HCT116 (cell line): Measurements from ENCODE around the gene NUAK2. TPM values are rescaled to one million over a fixed set of nuclear protein-coding genes. Genes with fewer than 3 reads are reported as not detected.

Experiments used
- ATAC-seq: fragments of 200-7000 bp; cut with Tn5 transposase; 2 replicates; pipeline ENCODE4 v1.9.1; 2020; ENCODE audit warnings: mild to moderate bottlenecking, moderate library complexity
- BruUV-seq: library from RNA; stranded (reverse); fragments of 400-500 nt; replicated peaks from 2 replicates; lab custom pipeline; 2021; lab: Mats Ljungman, UMichigan
- CTCF ChIA-PET: fragments of 300-600 bp; sonication (Branson Sonifier 250); formaldehyde crosslinking; loops from one replicate; lab custom pipeline; 2021; ENCODE audit warnings: antibody characterized with exemption; lab: Charles Lee
- POLR2A ChIA-PET: fragments of 300-600, 350-600 bp; sonication (Branson Sonifier 250); formaldehyde crosslinking; loops from one replicate; lab custom pipeline; 2021; ENCODE audit warnings: antibody characterized with exemption; lab: Charles Lee
- RAD21 ChIA-PET, 2 experiments: fragments of 300-600 bp; sonication (Branson Sonifier 250); formaldehyde crosslinking; loops; one replicate each; lab custom pipeline; 2023; ENCODE audit warnings: low total read pairs in 2 of 2; ENCODE audit not compliant: uncharacterized antibody in 2 of 2, unreplicated experiment in 2 of 2, low non-redundant PET in 1 of 2; lab: Charles Lee
- DNase-seq: peaks from one replicate; pipeline ENCODE4 v3.0.0-alpha.2; 2010; ENCODE audit warnings: low read depth, low spot score
- H2AFZ ChIP-seq: fragments of 200-600 bp; shearing (Covaris generic), sonication (generic); 2 replicates; pipeline ENCODE4 v1.6.1; 2017; ENCODE audit warnings: low read depth, mixed run types, mixed read lengths, antibody characterized with exemption, low read length; ENCODE audit not compliant: poor library complexity, severe bottlenecking
- H3K27ac ChIP-seq: 2 replicates; pipeline ENCODE4 v1.5.1; 2012; ENCODE audit warnings: low read depth, low read length
- H3K27me3 ChIP-seq: fragments of 200-600 bp; sonication (generic); 2 replicates; pipeline ENCODE4 v1.6.1; 2016; ENCODE audit warnings: mixed run types, low read length, mixed read lengths; ENCODE audit not compliant: insufficient read depth
- H3K36me3 ChIP-seq, 2 experiments: fragments of 200-500 bp in 1 of 2; fragments of 200-600 bp in 1 of 2; sonication (Bioruptor generic) in 1 of 2; sonication (generic) in 1 of 2; 2 replicates each; pipeline versions ENCODE4 v1.5.1 to v1.6.1; 2014 to 2016; ENCODE audit warnings: low read length in 2 of 2, inconsistent platforms in 1 of 2, mixed read lengths in 1 of 2, mixed run types in 1 of 2; ENCODE audit not compliant: insufficient read depth in 2 of 2, control insufficient read depth in 1 of 2
- H3K4me1 ChIP-seq, 2 experiments: fragments of 200-600 bp in 1 of 2; sonication (generic) in 1 of 2; 2 replicates each; pipeline versions ENCODE4 v1.5.1 to v1.6.1; 2012 to 2017; ENCODE audit warnings: low read length in 2 of 2, inconsistent platforms in 1 of 2, mild to moderate bottlenecking in 1 of 2, mixed read lengths in 1 of 2, mixed run types in 1 of 2, moderate library complexity in 1 of 2; ENCODE audit not compliant: insufficient read depth in 2 of 2, control insufficient read depth in 1 of 2
- H3K4me2 ChIP-seq: fragments of 200-600 bp; sonication (generic); 2 replicates; pipeline ENCODE4 v1.6.1; 2017; ENCODE audit warnings: mixed run types, low read length, mixed read lengths
- H3K4me3 ChIP-seq, 2 experiments: fragments of 200-600 bp in 1 of 2; sonication (generic) in 1 of 2; replicated peaks in 1 of 2; 2 replicates each; pipeline ENCODE4 v1.5.1; 2011 to 2016; ENCODE audit warnings: low read length in 2 of 2, control low read depth in 1 of 2, low read depth in 1 of 2, mild to moderate bottlenecking in 1 of 2, mixed read lengths in 1 of 2, mixed run types in 1 of 2
- H3K79me2 ChIP-seq: fragments of 200-600 bp; sonication (generic); 2 replicates; pipeline ENCODE4 v1.6.1; 2017; ENCODE audit warnings: mild to moderate bottlenecking, mixed run types, low read length, moderate library complexity, mixed read lengths; ENCODE audit not compliant: insufficient read depth
- H3K9ac ChIP-seq: fragments of 200-600 bp; sonication (generic); 2 replicates; pipeline ENCODE4 v1.6.1; 2016; ENCODE audit warnings: low read length, mixed read lengths
- H3K9me2 ChIP-seq: fragments of 200-600 bp; sonication (generic), shearing (Covaris generic); 2 replicates; pipeline ENCODE4 v1.6.1; 2017; ENCODE audit warnings: mixed run types, mild to moderate bottlenecking, moderate library complexity; ENCODE audit not compliant: insufficient read depth
- H3K9me3 ChIP-seq, 2 experiments: fragments of 200-500 bp in 1 of 2; fragments of 200-600 bp in 1 of 2; sonication (Bioruptor generic) in 1 of 2; sonication (generic) in 1 of 2; 2 replicates each; pipeline ENCODE4 v1.6.1; 2014 to 2017; ENCODE audit warnings: low read length in 2 of 2, mixed read lengths in 2 of 2, inconsistent platforms in 1 of 2, low read depth in 1 of 2, mild to moderate bottlenecking in 1 of 2, mixed run types in 1 of 2, moderate library complexity in 1 of 2; ENCODE audit not compliant: control insufficient read depth in 1 of 2, insufficient read depth in 1 of 2
- H4K20me1 ChIP-seq: fragments of 200-600 bp; sonication (generic), shearing (Covaris generic); 2 replicates; pipeline ENCODE4 v1.6.1; 2017; ENCODE audit warnings: mixed run types, mild to moderate bottlenecking, moderate library complexity; ENCODE audit not compliant: insufficient read depth
- CBX3 ChIP-seq: IDR thresholded peaks from 2 replicates; pipeline ENCODE4 v1.6.1; 2012; ENCODE audit warnings: low read depth
- CTCF ChIP-seq, 3 experiments: fragments of 200-600 bp in 1 of 3; sonication (generic) in 1 of 3; IDR thresholded peaks in 2 of 3; conservative IDR thresholded peaks in 1 of 3; 2 replicates each; pipeline ENCODE4 v1.5.1; 2012 to 2017; ENCODE audit warnings: low read depth in 2 of 3, low read length in 2 of 3, antibody characterized with exemption in 1 of 3, borderline replicate concordance in 1 of 3, control low read depth in 1 of 3, mild to moderate bottlenecking in 1 of 3, mixed read lengths in 1 of 3, mixed run types in 1 of 3, moderate library complexity in 1 of 3; ENCODE audit not compliant: insufficient read depth in 1 of 3
- EGR1 ChIP-seq: IDR thresholded peaks from 2 replicates; pipeline ENCODE4 v1.6.1; 2012; ENCODE audit warnings: low read depth
- ELF1 ChIP-seq: IDR thresholded peaks from 2 replicates; pipeline ENCODE4 v1.6.1; 2012; ENCODE audit warnings: low read depth, borderline replicate concordance
- EZH2 ChIP-seq: fragments of 200-600 bp; sonication (generic); IDR thresholded peaks from 2 replicates; pipeline ENCODE4 v1.6.1; 2017; ENCODE audit warnings: antibody characterized with exemption, mixed run types
- EZH2phosphoT487 ChIP-seq: fragments of 200-600 bp; IDR thresholded peaks from 2 replicates; pipeline ENCODE4 v1.6.1; 2018; ENCODE audit warnings: antibody characterized with exemption, borderline replicate concordance
- FOSL1 ChIP-seq: IDR thresholded peaks from 2 replicates; pipeline ENCODE4 v1.6.1; 2012; ENCODE audit warnings: low read depth
- JUND ChIP-seq: IDR thresholded peaks from 2 replicates; pipeline ENCODE4 v1.6.1; 2012
- POLR2A ChIP-seq: IDR thresholded peaks from 2 replicates; pipeline ENCODE4 v1.7.0; 2011; ENCODE audit warnings: borderline replicate concordance; ENCODE audit not compliant: insufficient read depth, insufficient read length; ENCODE audit errors: extremely low read depth
- RAD21 ChIP-seq: IDR thresholded peaks from 2 replicates; pipeline ENCODE4 v1.6.1; 2012; ENCODE audit warnings: low read depth, mild to moderate bottlenecking
- REST ChIP-seq: IDR thresholded peaks from 2 replicates; pipeline ENCODE4 v1.6.1; 2012; ENCODE audit warnings: low read depth
- SIN3A ChIP-seq: IDR thresholded peaks from 2 replicates; pipeline ENCODE4 v1.6.1; 2012; ENCODE audit warnings: low read depth
- SP1 ChIP-seq: IDR thresholded peaks from 2 replicates; pipeline ENCODE4 v1.6.1; 2012; ENCODE audit warnings: low read depth
- SRF ChIP-seq: IDR thresholded peaks from 2 replicates; pipeline ENCODE4 v1.6.1; 2012; ENCODE audit warnings: low read depth
- TCF7L2 ChIP-seq: IDR thresholded peaks from 2 replicates; pipeline ENCODE4 v1.7.0; 2011; ENCODE audit warnings: borderline replicate concordance, inconsistent platforms; ENCODE audit not compliant: insufficient read depth, insufficient read length; ENCODE audit errors: extremely low read depth
- ZFX ChIP-seq: fragments of 450-650 bp; IDR thresholded peaks from 2 replicates; pipeline ENCODE4 v1.6.1; 2017
- intact Hi-C: fragments of 100-400 bp; cut with micrococcal nuclease; formaldehyde crosslinking; loops from 2 replicates; pipeline ENCODE4 v1.10.0; 2022
- total RNA-seq: library from RNA; stranded (reverse); gene quantifications from one replicate; pipeline ENCODE4 v1.2.1, GENCODE V29; 2021; ENCODE audit not compliant: unreplicated experiment

NUAK2 gene
- total RNA-seq, 1 experiment from 2014 or later: 3.0 TPM

GRCh38 chr1:205350124-205350523 lies 28.6 kb upstream of the NUAK2 start:
- POLR2A ChIA-PET: no interaction called here

GRCh38 chr1:205348554-205349487 lies 27.3 kb upstream of the NUAK2 start:
- DNase-seq (no peak), ATAC-seq (no peak)
- Histone ChIP-seq H3K9ac (no peak overlapping the region), H3K79me2 (no peaks in the 10 kb centered on the region), H3K9me2 (no peaks in the 10 kb centered on the region), H3K4me1 (peaks cover 2 to 22% of the 10 kb centered on the region in 2 experiments; a peak in 3 of 4 replicates), H3K27ac (no peak overlapping the region), H3K4me2 (no peak overlapping the region), H3K9me3 (no peaks in the 10 kb centered on the region), H3K4me3 (no peak overlapping the region), H3K27me3 (no peaks in the 10 kb centered on the region), H4K20me1 (no peaks in the 10 kb centered on the region), H2AFZ (no peak overlapping the region), H3K36me3 (no peaks in the 10 kb centered on the region)
- POLR2A ChIA-PET: no interaction called here
- no TSS peak for BruUV-seq
- intact Hi-C loops: no loop called here
- CTCF ChIA-PET: interaction anchor here (1.3 kb wide), 2 partner anchors 14 to 175 kb away, joined by 3 to 4 read pairs; no protein-coding TSS in a partner anchor
- RAD21 ChIA-PET: no interaction called here
- TF ChIP-seq CBX3: no peak
- no peak for TF ChIP-seq RAD21
- TF ChIP-seq JUND: no peak
- no peak for TF ChIP-seq POLR2A
- no peak for TF ChIP-seq ELF1
- TF ChIP-seq CTCF (IDR thresholded peaks at IDR 0.05 in 2 of 3, conservative IDR thresholded peaks at IDR 0.05 in 1 of 3; ENCODE audit: borderline replicate concordance in 1 of 3, insufficient read depth in 1 of 3, low read depth in 2 of 3, low read length in 2 of 3): no peak
- TF ChIP-seq TCF7L2: no peak
- no peak for TF ChIP-seq EZH2phosphoT487
- no peak for TF ChIP-seq REST
- TF ChIP-seq SIN3A: no peak
- no peak for TF ChIP-seq FOSL1

More at GRCh38 chr1:205350124-205350523, 28.6 kb upstream of the NUAK2 start:
- H2AFZ ChIP-seq: no peak overlapping the region
- ATAC-seq (no peak), DNase-seq (no peak)
- H3K9ac ChIP-seq: no peak overlapping the region
- peaks cover 2 to 27% of the 10 kb centered on the region in 2 experiments; a peak in 3 of 4 replicates for H3K4me1 ChIP-seq
- H3K4me3 ChIP-seq: no peak overlapping the region
- no peaks in the 10 kb centered on the region for H3K9me3 ChIP-seq
- H3K9me2 ChIP-seq: no peaks in the 10 kb centered on the region
- TF ChIP-seq ELF1: no peak
- no peak for TF ChIP-seq ZFX
- no peak for TF ChIP-seq SP1
- TF ChIP-seq EGR1: no peak
- no peak for TF ChIP-seq EZH2
- TF ChIP-seq TCF7L2: no peak
- TF ChIP-seq EZH2phosphoT487: no peak
- no peak for TF ChIP-seq SRF
- TF ChIP-seq, all 23 proteins: peak for 0
- no peak overlapping the region for H3K27ac ChIP-seq
- no peaks in the 10 kb centered on the region for H3K36me3 ChIP-seq
- no peaks in the 10 kb centered on the region for H3K27me3 ChIP-seq
- CTCF ChIA-PET: interaction anchor here (2.2 kb wide), 1 partner anchor 135 kb away, joined by 10 read pairs; no protein-coding TSS in a partner anchor
- no peaks in the 10 kb centered on the region for H4K20me1 ChIP-seq
- no TSS peak for BruUV-seq
- RAD21 ChIA-PET: no interaction called here
- intact Hi-C loops: no loop called here
- no peak overlapping the region for H3K4me2 ChIP-seq
- no peaks in the 10 kb centered on the region for H3K79me2 ChIP-seq
